Measurements from ENCODE around the gene HIBCH.
"Not testable (repeated sequence)": the region's sequence is repeated elsewhere in the genome, so short reads cannot be mapped to it uniquely, and the experiment has no call there.

Gene HIBCH

DNA sequence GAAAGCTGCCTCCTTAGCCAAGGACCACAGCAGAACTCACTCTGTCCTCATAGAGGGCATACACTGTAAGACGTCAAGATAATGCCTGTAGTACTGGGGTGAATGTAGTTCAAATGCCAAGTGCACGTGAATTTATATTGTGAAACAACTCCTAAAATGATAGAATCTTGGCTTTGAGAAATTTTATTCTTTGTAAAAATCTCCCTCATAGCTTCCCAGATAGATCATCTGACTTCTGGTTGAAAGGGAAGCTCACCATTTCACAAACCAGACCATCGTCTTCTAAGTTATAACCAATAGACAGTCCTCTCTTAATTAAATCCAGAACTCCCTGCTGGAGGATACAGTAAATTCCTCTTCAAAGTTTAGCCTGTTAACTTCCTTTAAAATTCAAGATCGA, 146.2 kb downstream of the HIBCH start:
- Mint-ChIP-seq H3K27ac (no peak overlapping the region), H3K36me3 (peaks cover 8 to 11% of the 10 kb centered on the region in 2 donors)

DNA sequence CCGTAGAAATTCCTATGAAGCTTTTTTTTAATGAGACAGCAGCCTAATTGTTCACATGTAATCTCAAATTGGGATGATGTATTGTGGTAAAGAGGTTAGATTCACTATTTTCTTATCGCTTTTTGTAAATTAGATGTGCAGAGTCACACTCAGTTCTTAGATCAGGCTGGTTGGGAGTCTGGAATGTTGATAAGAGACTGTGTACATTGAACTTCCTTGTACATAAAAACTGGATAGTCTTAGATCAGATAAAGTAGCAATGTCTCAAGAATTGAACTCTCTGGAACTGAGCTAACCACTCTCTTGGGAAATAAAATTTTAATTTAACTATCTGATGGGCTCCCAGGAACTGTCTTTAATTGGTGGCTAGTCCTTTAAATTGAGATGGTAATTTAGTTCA, 149.0 kb downstream of the HIBCH start:
- H3K9me3 Mint-ChIP-seq = peaks cover 17 to 26% of the 10 kb centered on the region in 2 donors
- no peak overlapping the region for H3K27ac Mint-ChIP-seq
- peaks cover 10 to 22% of the 10 kb centered on the region in 2 donors for H3K36me3 Mint-ChIP-seq
- H3K4me3 Mint-ChIP-seq = no peak overlapping the region
- peaks cover 0 to 5% of the 10 kb centered on the region in 2 donors for H3K27me3 Mint-ChIP-seq
- H3K4me1 Mint-ChIP-seq = no peaks in the 10 kb centered on the region
- DNase-seq (no peak), ATAC-seq (replicated peaks) (no peak)

More for the DNA sequence above, 146.2 kb downstream of the HIBCH start:
- peaks cover 9 to 12% of the 10 kb centered on the region in 2 donors for H3K9me3 Mint-ChIP-seq
- DNase-seq = no peak
- no peak for ATAC-seq (replicated peaks)
- H3K27me3 Mint-ChIP-seq = peaks cover 0 to 5% of the 10 kb centered on the region in 2 donors
- H3K4me1 Mint-ChIP-seq = no peaks in the 10 kb centered on the region
- H3K4me3 Mint-ChIP-seq = no peak overlapping the region

GRCh38 chr2:190169221-190170072, 150.2 kb downstream of the HIBCH start:
- no peaks in the 10 kb centered on the region for H3K4me1 Mint-ChIP-seq

DNA sequence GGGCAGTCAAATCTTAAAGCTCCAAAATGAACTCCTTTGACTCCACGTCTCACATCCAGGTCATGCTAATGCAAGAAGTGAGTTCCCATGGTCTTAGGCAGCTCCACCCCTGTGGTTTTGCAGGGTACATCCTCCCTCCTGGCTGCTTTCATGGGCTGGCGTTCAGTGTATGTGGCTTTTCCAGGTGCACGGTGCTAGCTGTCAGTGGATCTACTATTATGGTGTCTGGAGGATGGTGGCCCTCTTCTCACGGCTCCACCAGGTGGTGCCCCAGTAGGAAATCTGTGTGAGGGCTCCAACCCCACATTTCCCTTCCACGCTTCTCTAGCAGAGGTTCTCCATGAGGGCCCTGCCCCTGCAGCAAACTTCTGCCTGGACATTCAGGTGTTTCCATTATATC, 151.9 kb downstream of the HIBCH start:
- Mint-ChIP-seq H3K4me3 (no peak overlapping the region), H3K36me3 (peaks cover 3 to 17% of the 10 kb centered on the region in 2 donors), H3K4me1 (no peaks in the 10 kb centered on the region), H3K9me3 (peaks cover 14 to 23% of the 10 kb centered on the region in 2 donors), H3K27ac (no peak overlapping the region), H3K27me3 (no peaks in the 10 kb centered on the region)
- ATAC-seq (replicated peaks) = no peak
- DNase-seq = no peak

More at GRCh38 chr2:190169221-190170072, 150.2 kb downstream of the HIBCH start:
- no peak for DNase-seq
- no peak overlapping the region for H3K27ac Mint-ChIP-seq
- ATAC-seq (replicated peaks) = no peak
- H3K36me3 Mint-ChIP-seq = peaks cover 10 to 22% of the 10 kb centered on the region in 2 donors
- peaks cover 0 to 5% of the 10 kb centered on the region in 2 donors for H3K27me3 Mint-ChIP-seq
- no peak overlapping the region for H3K4me3 Mint-ChIP-seq
- H3K9me3 Mint-ChIP-seq = peaks cover 20 to 30% of the 10 kb centered on the region in 2 donors

DNA sequence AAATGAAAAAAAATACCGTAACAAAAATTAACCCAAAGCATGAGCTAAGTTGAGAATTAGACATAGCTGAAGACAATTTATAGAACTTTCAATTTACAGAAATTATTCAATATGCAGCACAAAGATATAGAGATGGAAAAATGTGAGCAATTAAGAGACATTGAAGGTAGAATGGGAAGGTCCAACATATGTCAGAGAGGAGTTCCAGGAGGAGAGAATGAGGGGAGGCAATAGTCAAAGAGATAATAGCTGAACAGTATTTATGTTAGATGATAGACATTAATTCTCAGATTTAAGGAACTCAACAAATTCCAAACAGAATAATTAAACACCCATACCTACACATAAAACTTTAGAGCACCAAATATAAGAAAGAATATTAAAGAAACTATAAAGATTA, 154.1 kb downstream of the HIBCH start:
- DNase-seq = no peak
- H3K36me3 Mint-ChIP-seq = peaks cover 3 to 17% of the 10 kb centered on the region in 2 donors
- ATAC-seq (replicated peaks) = no peak
- no peak overlapping the region for H3K27ac Mint-ChIP-seq
- no peaks in the 10 kb centered on the region for H3K4me1 Mint-ChIP-seq
- no peaks in the 10 kb centered on the region for H3K27me3 Mint-ChIP-seq
- H3K9me3 Mint-ChIP-seq = peaks cover 14 to 23% of the 10 kb centered on the region in 2 donors
- no peak overlapping the region for H3K4me3 Mint-ChIP-seq

- Mint-ChIP-seq H3K4me3 (no peak overlapping the region), H3K27me3 (no peaks in the 10 kb centered on the region), H3K36me3 (peaks cover 2 to 8% of the 10 kb centered on the region in 2 donors), H3K9me3 (peaks cover 7 to 14% of the 10 kb centered on the region in 2 donors), H3K4me1 (peaks cover 0 to 2% of the 10 kb centered on the region in 2 donors), H3K27ac (no peak overlapping the region)
- DNase-seq (no peak), ATAC-seq (replicated peaks) (no peak)
Measured at GRCh38 chr2:190162851-190163250, 156.8 kb downstream of the HIBCH start.

DNA sequence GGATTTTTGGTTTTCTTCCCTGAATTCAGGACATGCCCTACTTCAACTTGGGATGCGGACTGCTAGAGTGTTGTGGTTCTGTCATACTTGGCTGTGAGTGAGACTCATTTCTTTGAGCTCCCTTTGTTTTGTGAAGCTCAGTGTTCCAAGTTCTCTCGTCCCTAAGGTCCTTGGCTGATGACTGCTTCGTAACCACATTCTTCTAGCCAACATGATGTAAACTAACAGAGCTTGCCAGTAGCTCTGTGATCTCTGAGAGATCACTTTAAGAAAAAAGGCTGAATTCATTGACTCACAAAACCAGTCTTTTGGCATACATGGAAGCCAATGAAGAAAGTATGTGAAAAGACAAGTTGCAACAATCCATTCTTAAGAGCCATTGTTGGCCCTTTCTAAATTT, 160.2 kb downstream of the HIBCH start:
- no peak overlapping the region for H3K4me3 Mint-ChIP-seq
- no peak overlapping the region for H3K27ac Mint-ChIP-seq
- peaks cover 0 to 2% of the 10 kb centered on the region in 2 donors for H3K4me1 Mint-ChIP-seq
- ATAC-seq (replicated peaks) (no peak), DNase-seq (no peak)
- H3K9me3 Mint-ChIP-seq = no peaks in the 10 kb centered on the region
- H3K36me3 Mint-ChIP-seq = no peaks in the 10 kb centered on the region
- no peaks in the 10 kb centered on the region for H3K27me3 Mint-ChIP-seq

GRCh38 chr2:190158798-190159434, 160.7 kb downstream of the HIBCH start:
- H3K27ac Mint-ChIP-seq = no peak overlapping the region
- DNase-seq = no peak
- no peaks in the 10 kb centered on the region for H3K36me3 Mint-ChIP-seq
- no peak for ATAC-seq (replicated peaks)
- H3K4me3 Mint-ChIP-seq = no peak overlapping the region
- H3K9me3 Mint-ChIP-seq = no peaks in the 10 kb centered on the region
- peaks cover 0 to 2% of the 10 kb centered on the region in 2 donors for H3K4me1 Mint-ChIP-seq
- no peaks in the 10 kb centered on the region for H3K27me3 Mint-ChIP-seq

GRCh38 chr2:190157613-190158528, 161.8 kb downstream of the HIBCH start:
- not testable (repeated sequence) for H3K36me3 Mint-ChIP-seq; H3K27me3 Mint-ChIP-seq; H3K9me3 Mint-ChIP-seq; ATAC-seq (replicated peaks); H3K27ac Mint-ChIP-seq; H3K4me3 Mint-ChIP-seq; DNase-seq; H3K4me1 Mint-ChIP-seq

- Mint-ChIP-seq H3K4me1 (peaks cover 0 to 2% of the 10 kb centered on the region in 2 donors), H3K9me3 (no peaks in the 10 kb centered on the region), H3K27me3 (no peaks in the 10 kb centered on the region), H3K27ac (peak overlapping the region; percentile 47), H3K4me3 (no peak overlapping the region), H3K36me3 (no peaks in the 10 kb centered on the region)
- ATAC-seq (replicated peaks) (no peak), DNase-seq (no peak)
Measured at GRCh38 chr2:190156530-190157212, 163.0 kb downstream of the HIBCH start.

All from stimulated activated naive B cell treated with anti-CD40 and anti-IgM and Interleukin-4, amounts not matched to agents 10 μg/mL and 1 μg/mL and 100 μg/mL, for 72 hours (primary cell).